Choroid plexus epithelial cell (primary cell): Measurements from ENCODE around the gene RAB4B.
"Not testable (repeated sequence)": the region's sequence is repeated elsewhere in the genome, so short reads cannot be mapped to it uniquely, and the experiment has no call there.

Experiments used
- DNase-seq: peaks from one replicate; pipeline ENCODE4 v3.0.0-alpha.2; 2010; ENCODE audit warnings: low read depth
- H3K4me3 ChIP-seq: 2 replicates; pipeline ENCODE4 v1.5.1; 2011; ENCODE audit warnings: low read depth, mild to moderate bottlenecking, control low read depth, low read length, moderate library complexity
- CTCF ChIP-seq: conservative IDR thresholded peaks from 2 replicates; pipeline ENCODE4 v1.5.1; 2011; ENCODE audit warnings: low read depth, mild to moderate bottlenecking, control low read depth, inconsistent platforms, low read length, moderate library complexity

The RAB4B gene

GRCh38 chr19:40811478-40812341 is 33.7 kb downstream of the RAB4B start:
- peak overlapping the region; percentile 30 for H3K4me3 ChIP-seq
- peak; percentile 42 for TF ChIP-seq CTCF
- DNase-seq = peak; percentile 29

GRCh38 chr19:40812571-40812970 is 34.5 kb downstream of the RAB4B start:
- not testable (repeated sequence) for DNase-seq, H3K4me3 ChIP-seq

GRCh38 chr19:40813182-40813581 is 35.1 kb downstream of the RAB4B start:
- no peak overlapping the region for H3K4me3 ChIP-seq
- peak; percentile 27 for DNase-seq
- TF ChIP-seq CTCF = no peak

- H3K4me3 ChIP-seq = no peak overlapping the region
- DNase-seq = no peak
- TF ChIP-seq CTCF = no peak
Measured at GRCh38 chr19:40815223-40815622, 37.2 kb downstream of the RAB4B start.

GRCh38 chr19:40818480-40819399 is 40.7 kb downstream of the RAB4B start:
- DNase-seq = peak; percentile 66
- TF ChIP-seq CTCF = peak; percentile 23
- not testable (repeated sequence) for H3K4me3 ChIP-seq

GRCh38 chr19:40819479-40820234 is 41.6 kb downstream of the RAB4B start:
- TF ChIP-seq CTCF = peak; percentile 73
- DNase-seq = peak; percentile 50
- not testable (repeated sequence) for H3K4me3 ChIP-seq

GRCh38 chr19:40822161-40822560 is 44.1 kb downstream of the RAB4B start:
- TF ChIP-seq CTCF = no peak
- no peak overlapping the region for H3K4me3 ChIP-seq
- no peak for DNase-seq

GRCh38 chr19:40822704-40823553 is 44.9 kb downstream of the RAB4B start:
- not testable (repeated sequence) for H3K4me3 ChIP-seq
- DNase-seq = peak; percentile 62

- H3K4me3 ChIP-seq, DNase-seq: not testable (repeated sequence)
Measured at GRCh38 chr19:40824916-40825315, 46.9 kb downstream of the RAB4B start.
